Thoracic aorta (tissue), 2 donors: ENCODE data around the gene RACGAP1. TPM values are rescaled to one million over a fixed set of nuclear protein-coding genes. Genes with fewer than 3 reads are reported as not detected.

Source experiments
- ATAC-seq: fragments of 150-250 bp; one replicate; pipeline ENCODE4 v1.8.0; 2017; ENCODE audit warnings: low read depth; ENCODE audit not compliant: insufficient number of reproducible peaks, low FRiP score
- DNase-seq: peaks from one replicate; pipeline ENCODE4 v3.0.0-alpha.2; 2020; ENCODE audit warnings: low spot score
- H3K27ac ChIP-seq, 2 donors: fragments of 200-600 bp; sonication (generic); 1 replicate in 1 of 2; 2 replicates in 1 of 2; pipeline ENCODE4 v1.5.1; 2016; ENCODE audit warnings: mild to moderate bottlenecking in 2 of 2, moderate library complexity in 2 of 2
- H3K27me3 ChIP-seq: fragments of 200-600 bp; sonication (generic); replicated peaks from 2 replicates; pipeline ENCODE4 v1.6.0; 2016; ENCODE audit warnings: mild to moderate bottlenecking; ENCODE audit not compliant: insufficient read depth
- H3K36me3 ChIP-seq: fragments of 200-600 bp; sonication (generic); one replicate; pipeline ENCODE4 v1.5.1; 2016
- H3K4me1 ChIP-seq, 2 donors: fragments of 200-600 bp; sonication (generic); 1 replicate in 1 of 2; 2 replicates in 1 of 2; pipeline versions ENCODE4 v1.5.1 to v1.6.0; 2016; ENCODE audit warnings: low read depth in 2 of 2, mild to moderate bottlenecking in 1 of 2; ENCODE audit not compliant: control insufficient read depth in 1 of 2
- H3K4me3 ChIP-seq: fragments of 200-600 bp; sonication (generic); 2 replicates; pipeline ENCODE4 v1.5.1; 2016; ENCODE audit warnings: mild to moderate bottlenecking
- H3K9me3 ChIP-seq: fragments of 200-600 bp; sonication (generic); 2 replicates; pipeline ENCODE4 v1.5.1; 2016
- total RNA-seq, 2 donors: library from RNA; depleted of rRNA; stranded (reverse); fragments of >200 nt; gene quantifications; one replicate each; pipeline versions ENCODE4 v1.1.0 to v1.2.3, GENCODE V29; 2016
- TF ChIP-seq, protein P1 (sequence below): fragments of 200-600 bp; sonication (generic); IDR thresholded peaks from one replicate; pipeline ENCODE4 v1.5.1; 2019; ENCODE audit warnings: antibody characterized with exemption

The RACGAP1 gene
- total RNA-seq, 2 donors from 2014 or later = 3.0 to 4.8 TPM

DNA sequence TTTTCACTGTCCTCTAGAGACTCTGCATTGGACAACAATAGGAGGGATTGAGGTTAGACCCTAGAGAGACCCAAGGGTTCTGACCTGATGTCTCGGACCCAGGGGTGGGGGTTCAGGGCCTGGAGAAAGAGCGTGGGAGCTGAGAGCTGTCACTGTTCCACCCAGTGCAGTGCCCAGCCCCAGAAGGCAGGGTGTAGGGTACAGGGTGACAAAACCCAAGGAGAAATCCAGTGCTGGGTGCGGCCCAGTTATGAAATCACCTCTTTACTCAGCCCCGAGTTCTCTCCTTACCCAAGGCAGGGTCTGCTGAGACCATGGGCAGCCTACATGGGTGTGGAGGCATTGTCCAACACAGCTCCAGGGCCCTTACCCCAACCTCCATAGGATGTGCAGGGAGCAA is 72.1 kb downstream of the RACGAP1 start:
- ATAC-seq = no peak
- H3K4me1 ChIP-seq = no peaks in the 10 kb centered on the region
- no peak overlapping the region for H3K4me3 ChIP-seq
- H3K36me3 ChIP-seq = no peaks in the 10 kb centered on the region
- no peak for DNase-seq
- H3K27ac ChIP-seq = no peak overlapping the region
- TF ChIP-seq, protein P1, sequence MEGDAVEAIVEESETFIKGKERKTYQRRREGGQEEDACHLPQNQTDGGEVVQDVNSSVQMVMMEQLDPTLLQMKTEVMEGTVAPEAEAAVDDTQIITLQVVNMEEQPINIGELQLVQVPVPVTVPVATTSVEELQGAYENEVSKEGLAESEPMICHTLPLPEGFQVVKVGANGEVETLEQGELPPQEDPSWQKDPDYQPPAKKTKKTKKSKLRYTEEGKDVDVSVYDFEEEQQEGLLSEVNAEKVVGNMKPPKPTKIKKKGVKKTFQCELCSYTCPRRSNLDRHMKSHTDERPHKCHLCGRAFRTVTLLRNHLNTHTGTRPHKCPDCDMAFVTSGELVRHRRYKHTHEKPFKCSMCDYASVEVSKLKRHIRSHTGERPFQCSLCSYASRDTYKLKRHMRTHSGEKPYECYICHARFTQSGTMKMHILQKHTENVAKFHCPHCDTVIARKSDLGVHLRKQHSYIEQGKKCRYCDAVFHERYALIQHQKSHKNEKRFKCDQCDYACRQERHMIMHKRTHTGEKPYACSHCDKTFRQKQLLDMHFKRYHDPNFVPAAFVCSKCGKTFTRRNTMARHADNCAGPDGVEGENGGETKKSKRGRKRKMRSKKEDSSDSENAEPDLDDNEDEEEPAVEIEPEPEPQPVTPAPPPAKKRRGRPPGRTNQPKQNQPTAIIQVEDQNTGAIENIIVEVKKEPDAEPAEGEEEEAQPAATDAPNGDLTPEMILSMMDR = no peak
- no peaks in the 10 kb centered on the region for H3K9me3 ChIP-seq
- H3K27me3 ChIP-seq = no peaks in the 10 kb centered on the region

DNA sequence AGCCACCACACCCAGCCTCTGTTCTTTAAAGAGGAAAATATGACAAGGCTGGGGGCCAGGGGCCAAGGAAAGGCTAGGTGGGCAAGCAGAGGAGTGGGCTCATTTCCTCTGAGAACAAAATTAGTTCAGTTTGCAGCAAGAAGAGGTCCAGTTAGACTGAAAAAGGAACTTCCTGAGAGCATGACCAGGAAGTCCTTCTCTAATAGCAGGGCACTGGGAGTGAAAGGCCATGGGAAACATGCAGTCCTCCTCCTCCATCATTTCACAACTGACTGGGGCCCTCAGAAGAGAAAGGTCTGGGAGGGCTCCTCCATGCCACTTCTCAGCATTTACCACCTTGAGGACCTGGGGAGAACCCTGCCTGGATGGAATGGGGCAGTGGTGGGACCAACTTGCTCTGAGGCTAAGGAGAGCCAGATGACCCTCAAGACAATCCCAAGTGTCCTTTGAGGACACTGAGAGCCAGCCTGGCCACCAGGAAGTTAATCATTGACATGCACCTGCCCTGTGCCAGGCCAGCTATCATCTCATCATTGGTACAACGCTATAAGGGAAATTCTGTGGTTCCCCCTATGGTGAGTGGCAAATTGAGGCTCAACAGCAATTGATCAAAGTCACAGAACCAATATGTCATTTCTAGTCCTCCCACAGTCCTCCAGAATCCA is 72.8 kb downstream of the RACGAP1 start:
- H3K9me3 ChIP-seq = no peaks in the 10 kb centered on the region
- DNase-seq = no peak
- H3K4me3 ChIP-seq = no peak overlapping the region
- no peaks in the 10 kb centered on the region for H3K27me3 ChIP-seq
- no peak for ATAC-seq
- TF ChIP-seq, protein P1 = no peak
- no peak overlapping the region for H3K27ac ChIP-seq
- H3K4me1 ChIP-seq = no peaks in the 10 kb centered on the region
- H3K36me3 ChIP-seq = no peaks in the 10 kb centered on the region

DNA sequence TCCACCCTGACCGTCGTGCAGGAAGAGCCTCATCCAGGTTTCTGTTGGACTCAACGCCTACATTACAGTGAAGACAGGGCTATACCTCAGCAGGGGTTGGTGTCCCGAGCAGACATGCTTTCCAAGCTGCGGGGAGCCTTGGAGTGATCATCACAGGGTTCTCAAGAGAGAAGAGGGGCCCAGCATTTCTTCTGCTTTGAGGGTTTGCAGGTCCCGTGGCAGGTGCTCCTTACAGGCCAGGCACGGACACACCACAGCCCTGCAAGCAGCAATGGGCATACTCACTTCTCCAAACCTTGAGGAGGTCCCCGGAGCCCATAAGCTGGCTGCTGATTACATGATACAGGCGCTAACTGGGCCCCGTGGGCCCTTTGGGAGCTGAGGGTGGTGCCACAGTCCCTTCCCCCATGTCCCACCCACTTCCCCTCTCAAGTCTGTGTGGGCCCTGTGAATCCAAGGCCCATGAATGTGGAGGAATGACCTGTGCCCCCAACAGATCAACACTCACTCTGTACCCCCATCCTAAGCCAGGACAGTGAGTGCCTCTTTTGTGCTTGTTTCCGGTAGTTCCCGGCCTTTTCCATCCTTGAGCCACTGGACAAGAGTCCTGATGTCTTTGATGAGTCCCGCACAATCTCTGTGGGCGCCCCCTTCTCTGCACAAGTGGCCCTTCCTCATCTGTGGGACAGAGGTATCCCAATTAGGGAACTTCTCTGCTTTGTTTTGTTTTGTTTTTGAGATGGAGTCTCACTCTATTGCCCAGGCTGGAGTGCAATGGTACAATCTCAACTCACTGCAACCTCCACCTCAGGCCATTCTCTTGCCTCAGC is 73.7 kb downstream of the RACGAP1 start:
- Histone ChIP-seq H3K9me3 (no peaks in the 10 kb centered on the region), H3K27ac (no peak overlapping the region), H3K27me3 (no peaks in the 10 kb centered on the region), H3K4me1 (no peaks in the 10 kb centered on the region), H3K4me3 (no peak overlapping the region), H3K36me3 (no peaks in the 10 kb centered on the region)
- ATAC-seq = no peak
- DNase-seq = no peak
- TF ChIP-seq, protein P1 = no peak

DNA sequence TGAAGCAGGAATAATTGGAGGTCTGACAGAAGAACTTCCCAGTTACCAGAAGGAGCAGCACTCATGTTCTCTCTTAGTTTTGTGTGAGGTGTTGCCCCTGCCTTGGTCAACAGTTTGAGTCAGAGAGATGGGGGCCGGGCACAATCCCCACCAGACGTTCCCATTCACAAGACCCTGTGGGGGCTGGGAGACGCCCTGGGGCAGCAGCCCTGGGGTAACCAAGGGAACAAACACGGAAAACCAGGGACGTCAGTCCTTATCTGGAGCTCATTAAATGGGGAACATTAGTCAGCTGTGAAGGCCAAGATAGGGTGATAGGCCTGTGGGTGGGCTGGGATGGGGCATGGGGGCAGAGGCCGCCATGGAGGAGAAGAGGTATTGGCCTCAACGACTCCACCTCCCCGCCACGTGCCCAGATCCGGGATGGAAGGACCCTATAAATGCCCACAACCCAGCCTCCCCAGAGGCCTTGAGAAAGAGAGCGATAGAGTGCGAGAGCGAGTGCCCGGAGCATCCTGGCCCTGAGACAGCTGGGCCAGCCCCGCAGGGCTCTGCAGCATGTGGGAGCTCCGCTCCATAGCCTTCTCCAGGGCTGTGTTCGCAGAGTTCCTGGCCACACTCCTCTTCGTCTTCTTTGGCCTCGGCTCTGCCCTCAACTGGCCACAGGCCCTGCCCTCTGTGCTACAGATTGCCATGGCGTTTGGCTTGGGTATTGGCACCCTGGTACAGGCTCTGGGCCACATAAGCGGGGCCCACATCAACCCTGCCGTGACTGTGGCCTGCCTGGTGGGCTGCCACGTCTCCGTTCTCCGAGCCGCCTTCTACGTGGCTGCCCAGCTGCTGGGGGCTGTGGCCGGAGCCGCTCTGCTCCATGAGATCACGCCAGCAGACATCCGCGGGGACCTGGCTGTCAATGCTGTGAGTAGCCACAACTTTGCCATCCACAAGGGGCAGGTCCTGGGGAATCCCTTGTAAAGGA is 74.7 kb downstream of the RACGAP1 start, which contains the start of gene AQP2:
Gene AQP2 (plus strand): TSS at position 465 of the 979 bp plus-strand sequence. CDS start 94 bp downstream, at position 559.
- H3K4me1 ChIP-seq = no peaks in the 10 kb centered on the region
- no peak within 1 kb of the TSS for H3K27ac ChIP-seq
- no peaks in the 10 kb centered on the region for H3K36me3 ChIP-seq
- no peaks in the 10 kb centered on the region for H3K27me3 ChIP-seq
- no peaks in the 10 kb centered on the region for H3K9me3 ChIP-seq
- DNase-seq (no peak), ATAC-seq (no peak)
- H3K4me3 ChIP-seq = no peak within 1 kb of the TSS
- TF ChIP-seq, protein P1 = no peak
